H1 (cell line): Measurements from ENCODE around the gene HSPA5. TPM values are rescaled to one million over a fixed set of nuclear protein-coding genes. Genes with fewer than 3 reads are reported as not detected.

ENCODE experiments used
- BRCA1 ChIP-seq: IDR thresholded peaks from 2 replicates; pipeline ENCODE4 v1.6.1; 2012; ENCODE audit warnings: low read depth, low read length, improper control_type of control experiment
- CHD1 ChIP-seq: IDR thresholded peaks from 2 replicates; pipeline ENCODE4 v1.6.1; 2012; ENCODE audit warnings: low read depth, low read length, improper control_type of control experiment
- CHD2 ChIP-seq: IDR thresholded peaks from 2 replicates; pipeline ENCODE4 v1.6.1; 2012; ENCODE audit warnings: low read length, improper control_type of control experiment
- EZH2 ChIP-seq: fragments of 200-600 bp; sonication (generic); IDR thresholded peaks from 2 replicates; pipeline ENCODE4 v1.7.1; 2012; ENCODE audit warnings: low read depth, mild to moderate bottlenecking, moderate library complexity, low read length, inconsistent platforms; ENCODE audit not compliant: severe bottlenecking
- JUN ChIP-seq: IDR thresholded peaks from 2 replicates; pipeline ENCODE4 v1.6.1; 2011; ENCODE audit warnings: low read depth, mild to moderate bottlenecking, improper control_type of control experiment, low read length
- RXRA ChIP-seq: IDR thresholded peaks from 2 replicates; pipeline ENCODE4 v1.6.1; 2011; ENCODE audit warnings: low read depth, mild to moderate bottlenecking, low read length, moderate library complexity; ENCODE audit not compliant: insufficient read depth
- SIRT6 ChIP-seq: IDR thresholded peaks from one replicate; pipeline ENCODE4 v1.7.1; 2012; ENCODE audit warnings: low read length, inconsistent platforms
- USF2 ChIP-seq: IDR thresholded peaks from 2 replicates; pipeline ENCODE4 v1.6.1; 2011; ENCODE audit warnings: low read length, improper control_type of control experiment
- polyA plus RNA-seq, 7 experiments: library from polyadenylated mRNA; depleted of rRNA in 3 of 7; stranded (reverse) in 5 of 7; unstranded in 2 of 7; fragments of >200 nt in 5 of 7; fragments of 200-250 nt in 2 of 7; gene quantifications; 1 replicate in 5 of 7; 2 replicates in 1 of 7; 4 replicates in 1 of 7; pipeline versions ENCODE4 v1.2.1 to v1.2.3, GENCODE V29; 2011 to 2013; ENCODE audit warnings: missing spikeins in 2 of 7, mixed read lengths in 2 of 7
- total RNA-seq: library from RNA; stranded (reverse); fragmentation: NEBNext Ultra II Directional; extraction: Animal tissue kit (Norgen Biotek cat#: 25700); gene quantifications from 2 replicates; pipeline ENCODE4 v1.2.1, GENCODE V29; 2021
- TF ChIP-seq, protein P1 (sequence below): fragments of 300-600 bp; sonication (generic); IDR thresholded peaks from 2 replicates; pipeline ENCODE4 v1.7.1; 2012; ENCODE audit warnings: low read length, moderate library complexity, mild to moderate bottlenecking, inconsistent platforms; ENCODE audit not compliant: insufficient replicate concordance

Gene HSPA5
- total and polyA plus RNA-seq, 2 of the 8 experiments (the other 6 are each of a cell fraction or from before 2014, with no cell fraction given): 91.3 to 352 TPM

DNA sequence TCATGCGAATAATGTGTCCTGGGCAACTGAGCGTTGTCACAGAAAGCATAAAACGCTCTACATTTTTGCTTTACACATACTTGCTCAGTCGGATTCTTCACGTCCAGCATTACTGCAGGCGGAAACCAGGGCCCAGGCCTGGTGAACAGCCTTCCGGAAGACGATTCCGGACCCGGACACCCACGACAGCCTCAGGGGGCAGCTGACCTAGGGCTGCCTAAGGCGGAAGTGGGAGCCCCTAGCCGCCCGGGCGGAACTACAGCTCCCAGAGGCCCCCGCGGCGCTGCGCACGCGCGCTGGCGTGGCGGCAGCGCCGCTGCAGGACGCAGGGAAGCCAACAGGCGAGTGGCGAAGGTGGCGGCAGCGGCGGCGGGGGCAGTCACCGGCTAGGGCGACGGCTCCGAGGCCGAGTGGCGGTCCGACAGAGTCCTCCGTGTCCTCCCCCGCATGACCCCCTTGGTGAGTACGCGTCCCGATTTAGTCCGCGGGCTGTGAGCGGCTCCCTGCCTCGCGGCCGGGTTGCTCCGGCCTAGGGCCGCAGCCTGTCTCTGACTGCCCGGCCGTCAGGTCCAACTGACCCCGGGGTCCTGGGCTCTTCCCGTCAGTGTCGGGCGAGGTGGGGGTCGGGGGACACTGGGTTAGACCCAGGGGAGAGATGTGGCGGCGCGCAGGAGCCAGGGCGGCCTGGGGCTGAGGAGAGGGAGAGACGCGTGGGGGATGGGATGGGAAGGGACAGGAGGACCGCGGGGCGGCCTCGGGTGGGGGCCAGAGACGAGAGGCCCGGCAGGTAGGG lies 20.6 kb upstream of the HSPA5 start, which contains the start of gene GAPVD1 (continued):
- TF ChIP-seq RXRA (no peak), EZH2 (no peak), CHD1 (no peak), JUN (no peak), USF2 (peak; percentile 65; the same call in 1 of the 2 replicates), BRCA1 (no peak), SIRT6 (no peak), CHD2 (no peak)
- TF ChIP-seq, protein P1, sequence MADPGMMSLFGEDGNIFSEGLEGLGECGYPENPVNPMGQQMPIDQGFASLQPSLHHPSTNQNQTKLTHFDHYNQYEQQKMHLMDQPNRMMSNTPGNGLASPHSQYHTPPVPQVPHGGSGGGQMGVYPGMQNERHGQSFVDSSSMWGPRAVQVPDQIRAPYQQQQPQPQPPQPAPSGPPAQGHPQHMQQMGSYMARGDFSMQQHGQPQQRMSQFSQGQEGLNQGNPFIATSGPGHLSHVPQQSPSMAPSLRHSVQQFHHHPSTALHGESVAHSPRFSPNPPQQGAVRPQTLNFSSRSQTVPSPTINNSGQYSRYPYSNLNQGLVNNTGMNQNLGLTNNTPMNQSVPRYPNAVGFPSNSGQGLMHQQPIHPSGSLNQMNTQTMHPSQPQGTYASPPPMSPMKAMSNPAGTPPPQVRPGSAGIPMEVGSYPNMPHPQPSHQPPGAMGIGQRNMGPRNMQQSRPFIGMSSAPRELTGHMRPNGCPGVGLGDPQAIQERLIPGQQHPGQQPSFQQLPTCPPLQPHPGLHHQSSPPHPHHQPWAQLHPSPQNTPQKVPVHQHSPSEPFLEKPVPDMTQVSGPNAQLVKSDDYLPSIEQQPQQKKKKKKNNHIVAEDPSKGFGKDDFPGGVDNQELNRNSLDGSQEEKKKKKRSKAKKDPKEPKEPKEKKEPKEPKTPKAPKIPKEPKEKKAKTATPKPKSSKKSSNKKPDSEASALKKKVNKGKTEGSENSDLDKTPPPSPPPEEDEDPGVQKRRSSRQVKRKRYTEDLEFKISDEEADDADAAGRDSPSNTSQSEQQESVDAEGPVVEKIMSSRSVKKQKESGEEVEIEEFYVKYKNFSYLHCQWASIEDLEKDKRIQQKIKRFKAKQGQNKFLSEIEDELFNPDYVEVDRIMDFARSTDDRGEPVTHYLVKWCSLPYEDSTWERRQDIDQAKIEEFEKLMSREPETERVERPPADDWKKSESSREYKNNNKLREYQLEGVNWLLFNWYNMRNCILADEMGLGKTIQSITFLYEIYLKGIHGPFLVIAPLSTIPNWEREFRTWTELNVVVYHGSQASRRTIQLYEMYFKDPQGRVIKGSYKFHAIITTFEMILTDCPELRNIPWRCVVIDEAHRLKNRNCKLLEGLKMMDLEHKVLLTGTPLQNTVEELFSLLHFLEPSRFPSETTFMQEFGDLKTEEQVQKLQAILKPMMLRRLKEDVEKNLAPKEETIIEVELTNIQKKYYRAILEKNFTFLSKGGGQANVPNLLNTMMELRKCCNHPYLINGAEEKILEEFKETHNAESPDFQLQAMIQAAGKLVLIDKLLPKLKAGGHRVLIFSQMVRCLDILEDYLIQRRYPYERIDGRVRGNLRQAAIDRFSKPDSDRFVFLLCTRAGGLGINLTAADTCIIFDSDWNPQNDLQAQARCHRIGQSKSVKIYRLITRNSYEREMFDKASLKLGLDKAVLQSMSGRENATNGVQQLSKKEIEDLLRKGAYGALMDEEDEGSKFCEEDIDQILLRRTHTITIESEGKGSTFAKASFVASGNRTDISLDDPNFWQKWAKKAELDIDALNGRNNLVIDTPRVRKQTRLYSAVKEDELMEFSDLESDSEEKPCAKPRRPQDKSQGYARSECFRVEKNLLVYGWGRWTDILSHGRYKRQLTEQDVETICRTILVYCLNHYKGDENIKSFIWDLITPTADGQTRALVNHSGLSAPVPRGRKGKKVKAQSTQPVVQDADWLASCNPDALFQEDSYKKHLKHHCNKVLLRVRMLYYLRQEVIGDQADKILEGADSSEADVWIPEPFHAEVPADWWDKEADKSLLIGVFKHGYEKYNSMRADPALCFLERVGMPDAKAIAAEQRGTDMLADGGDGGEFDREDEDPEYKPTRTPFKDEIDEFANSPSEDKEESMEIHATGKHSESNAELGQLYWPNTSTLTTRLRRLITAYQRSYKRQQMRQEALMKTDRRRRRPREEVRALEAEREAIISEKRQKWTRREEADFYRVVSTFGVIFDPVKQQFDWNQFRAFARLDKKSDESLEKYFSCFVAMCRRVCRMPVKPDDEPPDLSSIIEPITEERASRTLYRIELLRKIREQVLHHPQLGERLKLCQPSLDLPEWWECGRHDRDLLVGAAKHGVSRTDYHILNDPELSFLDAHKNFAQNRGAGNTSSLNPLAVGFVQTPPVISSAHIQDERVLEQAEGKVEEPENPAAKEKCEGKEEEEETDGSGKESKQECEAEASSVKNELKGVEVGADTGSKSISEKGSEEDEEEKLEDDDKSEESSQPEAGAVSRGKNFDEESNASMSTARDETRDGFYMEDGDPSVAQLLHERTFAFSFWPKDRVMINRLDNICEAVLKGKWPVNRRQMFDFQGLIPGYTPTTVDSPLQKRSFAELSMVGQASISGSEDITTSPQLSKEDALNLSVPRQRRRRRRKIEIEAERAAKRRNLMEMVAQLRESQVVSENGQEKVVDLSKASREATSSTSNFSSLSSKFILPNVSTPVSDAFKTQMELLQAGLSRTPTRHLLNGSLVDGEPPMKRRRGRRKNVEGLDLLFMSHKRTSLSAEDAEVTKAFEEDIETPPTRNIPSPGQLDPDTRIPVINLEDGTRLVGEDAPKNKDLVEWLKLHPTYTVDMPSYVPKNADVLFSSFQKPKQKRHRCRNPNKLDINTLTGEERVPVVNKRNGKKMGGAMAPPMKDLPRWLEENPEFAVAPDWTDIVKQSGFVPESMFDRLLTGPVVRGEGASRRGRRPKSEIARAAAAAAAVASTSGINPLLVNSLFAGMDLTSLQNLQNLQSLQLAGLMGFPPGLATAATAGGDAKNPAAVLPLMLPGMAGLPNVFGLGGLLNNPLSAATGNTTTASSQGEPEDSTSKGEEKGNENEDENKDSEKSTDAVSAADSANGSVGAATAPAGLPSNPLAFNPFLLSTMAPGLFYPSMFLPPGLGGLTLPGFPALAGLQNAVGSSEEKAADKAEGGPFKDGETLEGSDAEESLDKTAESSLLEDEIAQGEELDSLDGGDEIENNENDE: no peak
